NCI-H1092 treated with DMSO at 0.1 percent for 48 hours (cell line): ENCODE measurements around the gene NUS1.
"Not testable (repeated sequence)": the region's sequence is repeated elsewhere in the genome, so short reads cannot be mapped to it uniquely, and the experiment has no call there.

Experiments used
- DNase-seq: peaks from one replicate; lab custom pipeline; 2025; lab: John Stamatoyannopoulos, UW

The NUS1 gene

GRCh38 chr6:117718895-117719294 lies 43.6 kb downstream of the NUS1 start:
- no peak for DNase-seq

- not testable (repeated sequence) for DNase-seq
These were observed 46.3 kb downstream of the NUS1 start for GRCh38 chr6:117721520-117721919.

GRCh38 chr6:117728626-117729025 lies 53.4 kb downstream of the NUS1 start:
- DNase-seq: no peak

GRCh38 chr6:117729613-117730012 lies 54.3 kb downstream of the NUS1 start:
- no peak for DNase-seq

GRCh38 chr6:117733341-117733740 lies 58.1 kb downstream of the NUS1 start:
- DNase-seq: no peak

GRCh38 chr6:117739869-117740268 lies 64.6 kb downstream of the NUS1 start:
- DNase-seq: no peak

GRCh38 chr6:117740605-117741004 lies 65.3 kb downstream of the NUS1 start:
- no peak for DNase-seq

- not testable (repeated sequence) for DNase-seq
These were observed 75.4 kb downstream of the NUS1 start for GRCh38 chr6:117750675-117751074.
